Measurements from ENCODE around the gene UBB. TPM values are rescaled to one million over a fixed set of nuclear protein-coding genes. Genes with fewer than 3 reads are reported as not detected.

Gene UBB
- total RNA-seq, 2 donors from 2014 or later, result 819 to 876 TPM

- DNase-seq (peak; percentile 56 to 66 (median 60)), ATAC-seq (peak; percentile 89)
- Mint-ChIP-seq H3K27me3 (no peaks in the 10 kb centered on the region), H3K4me1 (peaks cover 8% of the 10 kb centered on the region), H3K36me3 (ENCODE audit: low read depth) (no peaks in the 10 kb centered on the region), H3K27ac (peak within 1 kb of the TSS; percentile 81), H3K4me3 (peak within 1 kb of the TSS; percentile 87)
- no peaks in the 10 kb centered on the region for H3K9me3 ChIP-seq (ENCODE audit: control insufficient read depth, low read length, poor library complexity, severe bottlenecking)
Measured at GRCh38 chr17:16353317-16354174, 27.3 kb upstream of the UBB start, which contains the start of gene CENPV. Gene CENPV (minus strand): TSS chr17:16353469. CDS start chr17:16353436, 33 bp downstream.

GRCh38 chr17:16354585-16354984 is 26.3 kb upstream of the UBB start:
- H3K9me3 ChIP-seq (ENCODE audit: control insufficient read depth, low read length, poor library complexity, severe bottlenecking), result no peaks in the 10 kb centered on the region
- Mint-ChIP-seq H3K27ac (peak overlapping the region; percentile 81), H3K27me3 (no peaks in the 10 kb centered on the region), H3K4me3 (peak overlapping the region; percentile 63), H3K36me3 (ENCODE audit: low read depth) (no peaks in the 10 kb centered on the region), H3K4me1 (peaks cover 8% of the 10 kb centered on the region)
- ATAC-seq (no peak), DNase-seq (no peak)

GRCh38 chr17:16358394-16358793 is 22.5 kb upstream of the UBB start:
- DNase-seq (no peak), ATAC-seq (no peak)
- no peaks in the 10 kb centered on the region for H3K27me3 Mint-ChIP-seq
- H3K9me3 ChIP-seq (ENCODE audit: control insufficient read depth, low read length, poor library complexity, severe bottlenecking), result no peaks in the 10 kb centered on the region
- no peak overlapping the region for H3K4me3 Mint-ChIP-seq
- H3K27ac Mint-ChIP-seq, result no peak overlapping the region
- H3K36me3 Mint-ChIP-seq (ENCODE audit: low read depth), result no peaks in the 10 kb centered on the region
- H3K4me1 Mint-ChIP-seq, result no peaks in the 10 kb centered on the region

GRCh38 chr17:16361874-16362273 is 19.0 kb upstream of the UBB start:
- DNase-seq (no peak), ATAC-seq (no peak)
- no peak overlapping the region for H3K4me3 Mint-ChIP-seq
- H3K27ac Mint-ChIP-seq, result no peak overlapping the region
- H3K4me1 Mint-ChIP-seq, result no peaks in the 10 kb centered on the region
- H3K9me3 ChIP-seq (ENCODE audit: control insufficient read depth, low read length, poor library complexity, severe bottlenecking), result no peaks in the 10 kb centered on the region
- H3K36me3 Mint-ChIP-seq (ENCODE audit: low read depth), result no peaks in the 10 kb centered on the region
- no peaks in the 10 kb centered on the region for H3K27me3 Mint-ChIP-seq

GRCh38 chr17:16363749-16364536 is 16.9 kb upstream of the UBB start:
- H3K27ac Mint-ChIP-seq, result no peak overlapping the region

GRCh38 chr17:16364625-16365024 is 16.3 kb upstream of the UBB start:
- ATAC-seq, result no peak
- Mint-ChIP-seq H3K36me3 (ENCODE audit: low read depth) (no peaks in the 10 kb centered on the region), H3K4me3 (no peak overlapping the region), H3K27ac (no peak overlapping the region), H3K4me1 (no peaks in the 10 kb centered on the region), H3K27me3 (no peaks in the 10 kb centered on the region)
- DNase-seq, result no peak
- H3K9me3 ChIP-seq (ENCODE audit: control insufficient read depth, low read length, poor library complexity, severe bottlenecking), result no peaks in the 10 kb centered on the region

More at GRCh38 chr17:16363749-16364536, 16.9 kb upstream of the UBB start:
- ATAC-seq (peak; percentile 96), DNase-seq (peak; percentile 41 to 57 (median 49))
- Mint-ChIP-seq H3K4me3 (no peak overlapping the region), H3K4me1 (no peaks in the 10 kb centered on the region), H3K36me3 (ENCODE audit: low read depth) (no peaks in the 10 kb centered on the region), H3K27me3 (no peaks in the 10 kb centered on the region)
- H3K9me3 ChIP-seq (ENCODE audit: control insufficient read depth, low read length, poor library complexity, severe bottlenecking), result no peaks in the 10 kb centered on the region

- ATAC-seq (no peak), DNase-seq (no peak)
- Mint-ChIP-seq H3K27ac (no peak overlapping the region), H3K4me3 (no peak overlapping the region), H3K36me3 (ENCODE audit: low read depth) (no peaks in the 10 kb centered on the region), H3K4me1 (peaks cover 4% of the 10 kb centered on the region), H3K27me3 (no peaks in the 10 kb centered on the region)
- H3K9me3 ChIP-seq (ENCODE audit: control insufficient read depth, low read length, poor library complexity, severe bottlenecking), result no peaks in the 10 kb centered on the region
Measured at GRCh38 chr17:16371742-16372141, 9.1 kb upstream of the UBB start.

GRCh38 chr17:16374146-16374938 is 6.5 kb upstream of the UBB start:
- Mint-ChIP-seq H3K36me3 (ENCODE audit: low read depth) (no peaks in the 10 kb centered on the region), H3K27me3 (no peaks in the 10 kb centered on the region), H3K4me1 (peaks cover 4% of the 10 kb centered on the region), H3K27ac (no peak overlapping the region), H3K4me3 (no peak overlapping the region)
- ATAC-seq (no peak), DNase-seq (no peak)
- no peaks in the 10 kb centered on the region for H3K9me3 ChIP-seq (ENCODE audit: control insufficient read depth, low read length, poor library complexity, severe bottlenecking)

- H3K27me3 Mint-ChIP-seq, result no peaks in the 10 kb centered on the region
Measured at GRCh38 chr17:16377941-16378341, 3.0 kb upstream of the UBB start.

GRCh38 chr17:16378636-16379282 is 2.1 kb upstream of the UBB start:
- Mint-ChIP-seq H3K36me3 (ENCODE audit: low read depth) (peaks cover 7% of the 10 kb centered on the region), H3K27me3 (no peaks in the 10 kb centered on the region), H3K27ac (no peak overlapping the region), H3K4me1 (peaks cover 27% of the 10 kb centered on the region), H3K4me3 (no peak overlapping the region)
- H3K9me3 ChIP-seq (ENCODE audit: control insufficient read depth, low read length, poor library complexity, severe bottlenecking), result no peaks in the 10 kb centered on the region
- DNase-seq (no peak), ATAC-seq (no peak)

More at GRCh38 chr17:16377941-16378341, 3.0 kb upstream of the UBB start:
- Mint-ChIP-seq H3K27ac (no peak overlapping the region), H3K36me3 (ENCODE audit: low read depth) (peaks cover 4% of the 10 kb centered on the region), H3K4me1 (peaks cover 20% of the 10 kb centered on the region), H3K4me3 (no peak overlapping the region)
- DNase-seq (no peak), ATAC-seq (no peak)
- no peaks in the 10 kb centered on the region for H3K9me3 ChIP-seq (ENCODE audit: control insufficient read depth, low read length, poor library complexity, severe bottlenecking)

GRCh38 chr17:16379654-16380053 is 1.2 kb upstream of the UBB start:
- ATAC-seq (no peak), DNase-seq (no peak)
- Mint-ChIP-seq H3K27ac (peak overlapping the region; percentile 100), H3K27me3 (no peaks in the 10 kb centered on the region), H3K4me3 (no peak overlapping the region), H3K4me1 (peaks cover 29% of the 10 kb centered on the region), H3K36me3 (ENCODE audit: low read depth) (peaks cover 7% of the 10 kb centered on the region)
- H3K9me3 ChIP-seq (ENCODE audit: control insufficient read depth, low read length, poor library complexity, severe bottlenecking), result no peaks in the 10 kb centered on the region

GRCh38 chr17:16381496-16381820 is 567 bp downstream of the UBB start:
- no peak for DNase-seq
- H3K27ac Mint-ChIP-seq, result peak overlapping the region; percentile 100

More at GRCh38 chr17:16381496-16381820, 567 bp downstream of the UBB start:
- Mint-ChIP-seq H3K27me3 (no peaks in the 10 kb centered on the region), H3K4me1 (peaks cover 33% of the 10 kb centered on the region), H3K36me3 (ENCODE audit: low read depth) (peaks cover 7% of the 10 kb centered on the region), H3K4me3 (peak overlapping the region; percentile 86)
- no peaks in the 10 kb centered on the region for H3K9me3 ChIP-seq (ENCODE audit: control insufficient read depth, low read length, poor library complexity, severe bottlenecking)
- peak; percentile 9 for ATAC-seq

Data from T-helper 17 cell (primary cell).